ENCODE data around the gene LPCAT1.
"Not testable (repeated sequence)": the region's sequence is repeated elsewhere in the genome, so short reads cannot be mapped to it uniquely, and the experiment has no call there.

Gene LPCAT1

DNA sequence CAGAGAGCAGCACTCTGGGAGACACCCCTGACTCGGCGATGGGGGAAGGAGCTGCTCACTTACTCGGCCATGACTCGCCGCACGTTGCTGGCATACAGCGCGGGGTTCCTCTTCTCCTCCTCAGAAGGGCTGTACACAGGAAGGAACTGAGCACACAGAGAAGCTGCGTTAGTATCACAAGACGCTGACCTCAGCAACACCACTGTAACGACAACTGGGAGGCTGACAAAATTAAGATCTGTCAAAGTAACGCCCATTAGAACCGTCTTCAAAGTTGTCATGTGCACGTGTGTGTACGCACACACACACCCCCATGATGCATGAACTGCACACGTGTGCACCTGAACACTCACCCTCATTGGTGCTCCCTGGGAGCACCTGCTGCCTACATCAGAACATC is 46.4 kb downstream of the LPCAT1 start:
- no peak for DNase-seq

- no peak for DNase-seq
Observed at GRCh38 chr5:1476967-1477310, 46.8 kb downstream of the LPCAT1 start.

DNA sequence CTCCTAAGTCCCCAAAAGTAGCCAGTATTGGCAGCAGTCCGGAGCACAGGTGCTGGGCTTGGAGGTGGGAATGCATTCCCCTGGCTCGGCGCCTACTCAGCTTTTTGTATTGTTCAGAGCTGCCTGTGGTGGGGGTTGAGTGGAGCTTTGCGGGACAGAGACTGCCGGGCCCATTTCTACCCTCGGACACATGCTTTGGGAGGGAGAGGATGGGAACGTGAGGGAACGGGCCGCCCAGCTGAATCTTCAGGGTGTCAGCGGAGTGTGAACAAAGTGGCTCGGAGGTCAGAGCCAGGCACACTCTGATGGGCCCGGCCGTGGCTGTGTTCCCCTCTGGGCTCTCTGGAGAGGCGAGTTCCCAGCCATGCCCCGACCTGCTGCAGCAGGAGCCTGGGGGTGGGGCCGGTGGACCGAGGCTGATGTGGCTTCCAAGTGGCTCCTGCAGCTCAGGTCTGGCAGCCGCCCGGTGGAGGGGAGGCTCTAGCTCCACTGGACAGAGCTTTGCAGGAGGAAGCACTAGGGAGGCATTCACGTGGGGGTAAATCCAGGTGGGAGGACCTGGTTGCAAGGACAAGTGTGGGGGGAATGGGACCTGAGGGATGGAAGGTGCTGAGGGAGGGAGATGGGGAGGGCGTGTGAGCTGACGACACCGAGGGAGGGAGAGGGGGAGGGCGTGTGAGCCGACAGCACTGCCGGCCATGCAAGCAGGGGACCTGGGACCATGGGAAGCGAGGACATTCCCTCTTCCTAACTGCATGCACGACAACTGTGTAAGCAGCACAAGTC is 47.4 kb downstream of the LPCAT1 start:
- DNase-seq = no peak

- DNase-seq = not testable (repeated sequence)
Observed at GRCh38 chr5:1475544-1475900, 48.2 kb downstream of the LPCAT1 start.

DNA sequence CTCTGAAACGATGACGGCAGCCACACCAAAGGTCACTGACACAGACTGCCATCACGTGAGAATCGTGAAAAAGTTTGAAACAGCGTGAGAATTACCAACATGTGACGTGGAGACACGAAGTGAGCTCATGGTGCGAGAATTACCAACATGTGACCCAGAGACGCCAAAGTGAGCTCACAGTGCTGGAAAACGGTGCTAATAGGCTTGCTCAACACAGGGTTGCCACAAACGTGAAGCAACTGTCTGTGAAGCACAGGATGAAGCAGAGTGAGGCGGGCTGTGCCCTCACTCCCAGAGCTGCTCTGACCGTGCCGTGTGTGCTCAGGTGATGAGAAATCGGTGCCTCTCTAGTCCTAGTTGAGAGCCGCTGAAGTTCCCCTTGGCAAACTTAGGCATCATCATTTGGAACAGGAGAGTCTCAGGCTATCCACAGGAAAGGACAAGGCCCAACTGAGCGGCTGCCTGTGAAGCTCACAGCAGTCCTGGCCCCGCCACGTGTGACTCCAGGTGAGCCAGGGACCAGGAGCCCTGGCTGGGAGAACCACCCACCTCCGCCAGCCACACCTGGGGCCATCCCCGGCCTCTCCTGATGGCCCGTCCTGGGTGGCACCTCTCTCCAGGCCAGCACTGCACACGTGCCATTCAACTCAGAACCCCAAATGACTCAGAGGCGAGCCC is 48.8 kb downstream of the LPCAT1 start:
- DNase-seq = no peak

- DNase-seq = no peak
Observed at GRCh38 chr5:1474183-1474839, 49.4 kb downstream of the LPCAT1 start.

- DNase-seq = no peak
Observed at GRCh38 chr5:1473746-1474145, 50.0 kb downstream of the LPCAT1 start.

DNA sequence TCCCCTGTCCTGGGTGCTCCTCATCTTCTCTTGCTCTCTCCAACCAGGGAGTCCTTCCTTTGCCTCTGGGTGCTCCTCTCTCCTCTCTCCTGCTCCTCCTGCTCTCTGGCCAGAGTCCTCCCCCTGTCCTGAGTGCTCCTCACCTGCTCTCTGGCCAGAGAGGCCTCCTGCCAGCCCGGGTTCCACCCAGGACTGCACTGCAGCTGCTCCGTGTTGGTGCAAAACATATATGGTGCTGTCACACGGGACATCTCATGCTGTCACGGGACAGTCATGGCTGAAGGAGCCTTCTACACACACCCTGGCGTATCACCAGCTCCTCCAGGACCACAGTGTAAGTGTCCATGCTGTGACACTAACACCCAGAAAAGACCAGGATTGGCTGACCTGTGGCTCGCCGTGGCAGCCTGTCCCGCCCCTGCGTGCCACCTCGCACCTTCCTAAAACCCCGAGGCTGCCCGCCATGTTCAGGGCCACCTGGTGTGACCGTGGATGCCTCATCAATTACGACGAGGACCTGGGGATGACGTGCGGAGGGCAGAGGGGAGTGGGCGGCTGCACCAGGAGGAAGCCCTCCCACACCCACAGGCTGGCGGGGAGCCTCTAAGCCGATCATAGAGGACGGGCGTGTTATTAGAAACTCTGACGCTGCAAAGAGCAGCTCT is 50.7 kb downstream of the LPCAT1 start:
- DNase-seq = no peak

DNA sequence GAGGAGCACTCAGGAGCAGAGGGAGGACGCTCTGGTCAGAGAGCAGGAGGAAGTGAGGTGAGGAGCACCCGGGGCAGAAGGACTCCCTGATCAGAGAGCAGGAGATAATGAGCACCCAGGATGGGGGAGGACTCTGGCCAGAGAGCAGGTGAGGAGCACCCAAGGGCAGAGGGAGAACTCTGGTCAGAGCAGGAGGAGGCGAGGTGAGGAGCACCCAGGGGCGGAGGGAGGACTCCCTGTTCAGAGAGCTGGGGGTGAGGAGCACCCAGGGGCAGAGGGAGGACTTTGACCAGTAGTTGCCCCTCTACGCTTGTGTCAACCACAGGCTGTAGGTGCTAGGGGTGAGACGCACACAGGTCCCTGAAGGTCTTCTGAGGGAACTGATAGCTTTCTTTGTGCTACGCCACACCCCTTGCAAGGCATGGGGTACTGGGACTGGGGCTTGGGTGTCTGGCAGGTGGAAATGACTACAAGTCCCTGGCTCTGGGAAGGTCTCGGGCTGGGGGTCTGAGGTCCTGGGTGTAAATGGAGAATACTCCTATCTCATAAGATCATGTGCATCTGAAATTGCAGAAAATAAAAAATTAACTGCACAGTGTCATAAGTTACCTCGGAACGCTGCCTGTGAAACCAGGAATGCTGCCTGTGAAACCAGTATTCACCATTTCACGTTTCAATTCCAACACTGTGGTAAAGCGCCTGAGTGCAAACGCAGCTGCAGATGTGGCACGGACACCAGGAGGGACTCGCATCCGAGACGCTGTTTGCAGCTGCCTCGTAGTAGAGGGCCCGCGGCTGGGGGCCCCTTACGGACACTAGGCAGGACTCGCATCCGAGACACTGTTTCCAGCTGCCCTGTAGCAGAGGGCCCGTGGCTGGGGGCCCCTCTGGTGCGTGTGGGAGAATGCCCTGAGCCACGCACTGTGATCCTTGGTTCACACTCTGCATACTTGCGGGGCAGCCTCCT is 51.5 kb downstream of the LPCAT1 start:
- no peak for DNase-seq

DNA sequence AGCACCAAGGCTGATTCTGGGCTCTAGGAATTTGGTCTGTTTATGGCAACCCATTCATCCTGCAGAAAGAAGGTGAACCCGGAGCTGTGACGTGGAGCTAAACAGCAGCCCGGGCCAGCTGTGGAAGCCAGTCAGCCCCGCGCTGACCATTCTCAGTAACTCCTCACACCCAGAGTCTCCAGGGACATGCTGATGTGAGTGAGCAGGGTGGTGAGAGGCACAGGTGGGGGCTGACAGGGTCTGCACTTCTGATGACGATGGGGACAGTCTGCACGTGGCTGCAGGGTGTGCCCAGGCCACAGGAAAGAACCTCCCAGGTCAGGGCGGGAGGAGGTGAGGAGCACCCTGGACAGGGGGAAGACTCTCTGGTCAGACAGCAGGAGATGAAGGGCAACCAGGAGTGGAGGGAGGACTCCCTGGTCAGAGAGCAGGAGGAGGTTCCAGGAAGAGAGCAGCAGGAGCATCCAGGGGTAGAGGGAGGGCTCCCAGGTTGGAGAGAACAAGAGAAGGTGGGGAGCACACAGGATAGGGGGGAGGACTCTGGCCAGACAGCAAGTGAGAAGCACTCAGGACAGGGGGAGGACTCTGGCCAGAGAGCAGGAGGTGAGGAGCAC is 52.4 kb downstream of the LPCAT1 start:
- no peak for DNase-seq

DNA sequence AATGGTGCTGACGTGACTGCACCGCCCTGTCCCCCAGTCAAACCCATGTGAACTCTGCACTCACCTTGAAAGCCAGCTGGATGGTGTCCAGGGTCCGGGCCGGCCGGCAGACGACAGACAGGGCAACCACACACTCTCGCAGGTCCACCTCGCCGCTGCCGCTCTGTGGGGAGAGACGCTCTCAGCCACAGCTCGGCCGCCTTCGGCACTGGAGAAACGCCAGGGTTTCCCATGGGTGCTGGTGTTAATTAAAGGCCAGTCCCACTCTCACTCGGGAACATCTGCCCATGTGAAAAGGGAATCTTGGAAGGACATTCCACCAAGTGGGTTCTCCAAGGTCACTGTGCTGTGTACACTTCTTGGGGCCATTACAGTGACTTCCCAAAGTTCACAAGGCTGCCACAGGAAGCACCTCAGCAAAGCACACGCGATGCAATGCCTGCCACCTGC is 53.0 kb downstream of the LPCAT1 start:
- DNase-seq = no peak

DNA sequence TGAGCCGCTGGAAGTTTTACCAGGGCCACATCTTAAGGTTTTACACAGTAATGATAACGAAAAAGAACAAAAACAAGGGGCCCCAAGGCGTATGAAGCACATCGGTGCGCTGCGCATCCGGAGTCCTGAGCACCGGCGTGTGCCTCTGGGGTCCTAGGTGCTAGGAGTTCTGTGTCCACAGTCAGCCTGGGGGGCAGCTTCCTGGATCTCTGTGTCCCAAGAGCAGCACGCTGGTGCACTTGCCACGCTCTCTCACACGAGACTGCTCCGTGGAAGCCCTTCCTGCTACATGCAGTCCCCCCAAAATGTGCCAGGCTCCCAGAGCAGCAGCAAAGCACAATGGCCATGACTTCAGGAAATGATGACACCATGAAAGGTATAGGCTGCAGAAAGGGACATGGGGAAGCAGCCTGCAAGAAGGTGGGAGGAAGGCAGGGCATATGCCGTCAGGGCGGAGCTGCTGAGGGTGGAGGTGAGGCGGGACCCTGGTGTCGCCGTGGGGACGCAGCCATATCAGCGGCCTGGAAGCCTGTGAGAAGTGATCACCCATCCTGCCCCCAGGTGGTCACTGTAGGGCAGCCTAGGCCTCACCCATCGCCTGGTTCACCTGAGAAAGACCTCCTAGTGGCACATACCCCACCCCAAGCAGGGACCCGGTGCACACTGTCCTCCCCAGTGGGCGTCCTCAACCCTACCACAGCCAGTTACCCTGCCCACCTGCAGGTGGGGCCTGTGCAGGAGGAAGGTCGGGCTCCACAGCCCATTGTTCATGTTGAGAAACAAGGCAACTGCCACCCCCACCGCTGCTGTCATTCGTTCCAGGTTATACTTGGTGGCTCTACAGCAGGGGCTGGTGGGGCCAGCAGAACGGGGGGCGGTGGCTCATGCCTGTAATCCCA is 54.9 kb downstream of the LPCAT1 start:
- no peak for DNase-seq

- DNase-seq = no peak
Observed at GRCh38 chr5:1468247-1468612, 55.5 kb downstream of the LPCAT1 start.

DNA sequence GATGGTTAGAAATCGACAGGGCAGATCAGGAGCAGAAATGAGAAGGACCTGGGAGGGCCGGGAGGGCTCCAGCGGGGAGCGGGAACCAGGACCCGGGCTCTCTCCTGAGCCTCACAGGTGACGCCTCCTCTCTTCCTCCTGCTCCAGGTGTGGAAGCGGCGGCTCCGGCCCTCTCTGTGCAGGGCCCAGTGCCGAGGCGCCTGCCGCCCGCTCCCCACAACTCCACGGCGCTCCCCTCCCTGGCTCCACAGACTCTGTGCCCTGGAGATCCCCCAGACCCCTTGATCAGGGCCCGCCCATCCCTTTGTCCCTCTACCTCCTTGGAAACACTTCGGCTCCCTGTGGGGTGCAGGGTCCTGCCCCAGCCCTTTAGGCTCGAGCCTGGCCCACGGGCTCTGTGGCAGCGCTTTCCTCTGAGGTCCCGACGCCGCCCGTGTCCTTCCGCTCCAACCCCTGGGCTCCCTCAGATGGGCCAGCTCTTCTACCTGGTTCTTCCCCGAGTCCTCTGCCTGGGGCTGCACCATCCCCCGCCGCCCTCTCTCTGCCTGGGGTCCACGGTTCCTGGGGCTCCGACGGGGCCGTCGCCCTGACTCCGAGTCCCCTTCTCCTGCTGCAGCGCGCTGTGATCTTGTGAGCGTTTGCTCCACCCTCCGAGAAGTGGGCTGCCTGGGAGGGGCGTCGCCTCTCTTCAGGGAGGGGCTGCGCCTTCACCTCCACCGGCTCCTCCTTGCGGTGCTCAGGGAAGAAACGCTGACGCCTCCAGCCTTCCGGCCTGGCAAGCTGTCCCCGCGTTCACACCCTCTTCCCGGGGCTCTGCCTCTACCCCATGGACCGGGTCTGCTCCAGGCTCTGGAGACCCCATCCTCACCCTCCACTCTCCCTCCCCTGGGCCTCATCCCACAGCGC is 56.2 kb downstream of the LPCAT1 start:
- no peak for DNase-seq

DNA sequence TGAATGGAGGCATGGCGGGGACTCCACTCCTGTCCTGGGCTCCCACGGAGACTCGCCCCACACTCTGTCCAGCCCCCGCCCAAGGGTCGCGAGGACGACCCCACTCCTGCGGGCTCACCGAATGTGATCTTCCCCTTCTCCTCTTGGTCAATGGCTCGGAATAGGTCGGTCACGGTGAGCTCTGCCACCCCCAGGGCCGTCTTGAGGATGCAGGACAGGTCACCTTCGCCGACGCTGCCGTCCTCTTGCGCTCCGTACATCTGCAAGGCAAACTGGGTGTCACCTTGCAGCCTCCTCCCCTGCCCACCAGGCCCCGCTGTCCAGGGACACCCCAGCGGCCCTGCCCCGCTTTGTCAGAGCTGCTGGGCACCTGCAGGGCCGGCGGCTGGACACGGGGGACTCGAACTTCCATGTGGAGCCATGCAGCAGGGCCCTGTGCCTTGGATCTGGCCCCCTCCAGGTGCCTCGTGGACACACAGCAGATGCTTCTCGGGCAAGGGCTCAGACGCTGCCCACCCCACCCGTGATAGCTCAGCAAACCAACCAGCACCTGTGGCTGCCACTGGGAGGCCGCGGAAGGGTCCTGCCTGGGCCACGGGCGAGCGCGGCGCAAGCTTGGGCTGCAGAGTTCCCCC is 57.0 kb downstream of the LPCAT1 start:
- no peak for DNase-seq

DNA sequence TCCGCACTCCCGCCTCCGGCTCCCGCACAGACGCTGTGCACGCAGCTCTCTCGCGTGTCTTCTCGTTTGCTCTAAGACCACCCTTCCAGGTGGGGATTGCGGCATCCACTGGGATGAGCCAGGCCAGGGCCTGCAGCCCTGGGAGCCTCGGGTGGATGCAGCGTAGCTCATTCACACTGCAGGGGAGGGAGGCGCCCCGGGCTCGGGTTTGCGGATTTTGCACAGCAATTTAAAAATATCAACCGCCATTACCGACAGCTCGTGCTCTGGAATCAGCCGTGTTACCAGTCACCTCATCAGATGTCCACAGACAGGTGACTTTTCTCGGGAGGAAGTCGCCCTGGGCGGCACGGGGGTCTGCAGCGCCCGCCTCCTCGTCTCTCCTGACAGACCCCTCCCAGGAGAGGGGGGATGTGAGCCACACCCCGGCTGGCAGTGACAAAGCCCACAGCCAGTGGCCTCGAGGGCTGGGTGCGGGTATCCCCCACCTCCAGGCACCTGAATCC is 57.7 kb downstream of the LPCAT1 start:
- no peak for DNase-seq

GRCh38 chr5:1465117-1465516 is 58.6 kb downstream of the LPCAT1 start:
- DNase-seq = no peak

- no peak for DNase-seq
Observed at GRCh38 chr5:1464511-1464910, 59.2 kb downstream of the LPCAT1 start.

DNA sequence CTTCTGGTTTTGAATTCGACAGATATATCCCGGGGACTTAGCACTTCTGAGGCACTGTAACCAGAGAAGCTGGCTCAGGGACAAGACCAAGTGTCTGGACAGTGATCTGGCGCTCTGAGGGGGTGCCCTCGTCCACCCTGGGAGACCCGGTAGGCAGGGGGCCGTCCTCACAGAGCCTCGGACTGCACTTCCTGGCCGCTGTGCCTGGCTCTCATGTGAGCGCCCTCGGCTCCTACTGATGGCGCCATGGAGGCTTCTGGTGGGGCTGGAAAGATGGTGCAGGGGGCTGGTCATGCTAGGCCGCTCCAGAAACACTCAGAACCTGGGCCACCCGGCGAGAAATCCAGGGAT is 59.7 kb downstream of the LPCAT1 start:
- no peak for DNase-seq

Measured in activated CD4-positive, CD25-positive, alpha-beta regulatory T cell (primary cell).